Activated CD4-positive, alpha-beta T cell treated with anti-CD3 and anti-CD28 coated beads for 24 hours (primary cell): Measurements from ENCODE around the gene PXDN.
"Not testable (repeated sequence)": the region's sequence is repeated elsewhere in the genome, so short reads cannot be mapped to it uniquely, and the experiment has no call there.

Source experiments
- DNase-seq, 2 donors: peaks; one replicate each; pipeline ENCODE4 v3.0.0-alpha.2; 2020; ENCODE audit warnings: low read depth in 2 of 2

The PXDN gene

DNA sequence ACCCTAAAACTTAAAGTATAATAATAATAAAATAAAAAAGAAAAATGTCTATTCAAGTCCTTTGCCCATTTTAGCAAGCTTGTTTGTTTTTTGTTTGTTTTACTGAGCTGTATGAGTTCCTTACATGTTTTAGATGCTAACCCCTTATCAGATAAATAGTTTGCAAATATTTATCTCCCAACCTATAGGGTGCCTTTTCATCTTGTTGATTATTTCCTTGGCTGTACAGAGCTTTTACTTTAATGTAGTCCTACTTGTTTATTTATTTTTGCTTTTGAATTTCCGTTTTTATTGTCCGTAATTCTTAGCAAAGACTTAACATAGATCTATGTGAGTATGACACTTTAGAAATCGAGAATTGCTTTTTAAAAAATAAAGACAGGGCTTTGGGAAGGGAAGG, 17.8 kb downstream of the PXDN start:
- no peak for DNase-seq

GRCh38 chr2:1724351-1724750, 20.0 kb downstream of the PXDN start:
- not testable (repeated sequence) for DNase-seq

- no peak for DNase-seq
These were observed 20.8 kb downstream of the PXDN start for GRCh38 chr2:1723397-1724042.

GRCh38 chr2:1722692-1723091, 21.6 kb downstream of the PXDN start:
- no peak for DNase-seq

- no peak for DNase-seq
These were observed 22.3 kb downstream of the PXDN start for GRCh38 chr2:1721706-1722646.

DNA sequence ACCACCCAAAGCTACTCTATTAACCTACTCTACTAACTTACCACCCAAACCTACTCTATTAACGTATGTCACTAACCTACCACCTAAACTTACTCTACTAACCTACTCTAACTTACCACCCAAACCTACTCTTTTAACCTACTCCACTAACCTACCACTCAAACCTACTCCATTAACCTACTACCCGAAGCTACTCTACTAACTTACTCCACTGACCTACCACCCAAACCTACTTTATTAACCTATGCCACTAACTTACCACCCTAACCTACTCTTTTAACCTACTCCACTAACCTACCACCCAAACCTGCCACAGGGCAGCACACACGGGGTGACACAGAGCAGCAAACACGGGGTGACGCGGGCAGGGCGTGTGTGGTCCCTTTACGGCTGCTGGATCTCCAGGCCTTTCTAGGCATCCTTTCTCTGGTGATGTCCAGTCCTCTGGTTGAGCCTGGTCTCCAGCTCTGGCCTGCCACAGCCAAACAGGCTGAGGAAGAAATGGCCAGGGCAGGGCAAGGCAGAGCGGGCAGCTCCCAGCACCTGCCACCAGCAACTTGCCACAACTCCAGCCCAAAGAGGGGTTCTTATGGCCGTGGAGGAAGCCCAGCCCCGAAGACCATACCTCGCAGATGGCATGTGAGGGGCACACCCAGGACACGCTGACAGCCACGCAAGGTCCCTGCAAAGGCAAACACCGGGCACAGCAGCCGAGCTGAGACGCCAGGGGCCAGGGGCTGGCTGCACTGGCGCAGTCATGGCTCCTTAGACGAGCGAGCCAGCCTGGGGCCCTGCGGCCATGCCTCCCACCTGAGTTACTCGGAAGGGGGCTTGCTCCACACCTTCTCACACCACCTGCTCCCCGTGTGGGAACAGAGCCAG, 25.7 kb downstream of the PXDN start:
- no peak for DNase-seq

- no peak for DNase-seq
These were observed 27.2 kb downstream of the PXDN start for GRCh38 chr2:1717113-1717512.

- no peak for DNase-seq
These were observed 27.9 kb downstream of the PXDN start for GRCh38 chr2:1716441-1716840.

DNA sequence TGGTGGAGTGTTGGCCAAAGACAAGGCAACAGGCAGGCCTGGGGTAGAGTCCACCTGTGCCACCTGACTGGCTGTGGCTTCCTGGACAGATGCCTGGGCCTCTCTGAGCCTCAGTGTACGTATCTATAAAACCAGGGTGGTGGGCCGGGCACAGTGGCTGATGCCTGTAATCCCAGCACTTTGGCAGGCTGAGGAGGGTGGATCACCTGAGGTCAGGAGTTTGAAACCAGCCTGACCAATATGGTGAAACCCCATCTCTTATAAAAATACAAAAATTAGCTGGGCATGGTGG, 28.4 kb downstream of the PXDN start:
- DNase-seq: not testable (repeated sequence)

DNA sequence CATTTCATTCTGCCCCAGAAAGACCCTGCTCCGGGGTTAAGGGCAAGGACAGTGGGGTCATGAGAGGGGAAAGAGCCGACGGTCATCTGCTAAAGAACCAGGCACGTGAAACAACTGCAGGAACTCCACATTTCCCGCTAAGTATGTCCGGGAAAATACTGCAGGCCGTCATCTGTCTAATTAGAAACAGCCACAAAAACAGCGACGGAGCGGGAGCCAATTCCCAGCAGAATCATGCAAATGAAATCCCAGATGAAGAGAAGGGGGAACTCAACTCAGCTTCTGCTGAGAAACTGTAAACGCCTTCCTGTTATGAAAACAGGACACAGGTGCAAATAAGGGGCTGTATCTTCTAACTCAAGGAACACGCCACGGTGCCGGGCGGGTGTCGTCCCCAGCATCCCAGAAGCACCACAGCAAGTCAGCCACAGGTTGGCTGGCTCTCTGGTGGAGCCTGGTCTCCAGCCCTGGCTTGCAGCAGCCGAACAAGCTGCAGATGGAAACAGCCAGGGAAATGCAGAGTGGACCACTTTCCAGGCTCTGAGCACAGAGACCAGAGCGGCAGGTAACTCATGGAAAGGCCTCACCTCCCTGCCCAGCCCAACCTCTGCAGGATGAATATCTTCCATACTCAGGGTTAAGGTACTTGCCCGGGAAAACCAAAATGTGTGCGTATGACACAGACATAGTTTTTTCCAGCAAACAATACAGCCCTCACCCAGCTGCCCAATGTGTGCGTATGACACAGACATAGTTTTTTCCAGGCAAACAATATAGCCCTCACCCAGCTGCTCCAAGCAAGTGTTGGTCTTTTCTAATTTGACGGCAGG, 28.9 kb downstream of the PXDN start:
- no peak for DNase-seq

DNA sequence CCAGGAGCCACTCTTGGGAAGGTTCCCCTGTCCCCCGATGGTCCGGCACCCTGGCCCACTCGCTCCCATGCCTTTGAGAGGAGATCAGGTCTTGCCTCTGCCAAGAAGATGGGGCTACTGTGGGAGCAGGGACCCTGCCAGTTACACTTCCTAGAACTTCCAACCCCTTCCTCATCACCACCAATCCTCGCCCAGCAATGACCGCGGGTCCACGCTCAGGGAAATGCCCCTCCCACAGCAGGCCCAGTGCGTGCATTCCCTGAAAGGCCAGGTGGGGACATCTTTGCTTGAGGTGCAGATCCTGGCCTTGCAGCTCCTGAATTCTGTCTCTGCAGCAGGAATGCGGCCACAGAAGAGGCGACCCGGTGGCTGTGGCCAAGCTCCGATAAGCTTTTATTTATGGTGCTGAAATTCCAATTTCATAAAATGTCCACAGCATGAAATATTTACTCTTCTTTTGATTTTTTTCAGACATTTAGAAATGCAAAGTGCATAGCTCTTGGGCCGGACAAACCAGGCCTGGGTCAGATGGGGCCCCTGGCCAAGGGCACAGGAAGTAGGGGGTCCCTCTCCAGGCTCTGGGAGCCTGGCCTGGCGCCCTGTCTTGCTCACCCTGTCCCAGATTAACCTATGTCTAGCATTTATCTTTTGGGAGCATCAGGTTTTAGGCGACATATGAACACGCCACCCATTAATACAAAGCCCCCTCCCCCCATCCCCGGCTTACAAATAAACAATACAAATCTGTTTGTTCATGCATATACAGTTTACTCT, 29.8 kb downstream of the PXDN start:
- DNase-seq: no peak

- DNase-seq: no peak
These were observed 30.5 kb downstream of the PXDN start for GRCh38 chr2:1713839-1714236.

GRCh38 chr2:1713142-1713838, 31.0 kb downstream of the PXDN start:
- no peak for DNase-seq

DNA sequence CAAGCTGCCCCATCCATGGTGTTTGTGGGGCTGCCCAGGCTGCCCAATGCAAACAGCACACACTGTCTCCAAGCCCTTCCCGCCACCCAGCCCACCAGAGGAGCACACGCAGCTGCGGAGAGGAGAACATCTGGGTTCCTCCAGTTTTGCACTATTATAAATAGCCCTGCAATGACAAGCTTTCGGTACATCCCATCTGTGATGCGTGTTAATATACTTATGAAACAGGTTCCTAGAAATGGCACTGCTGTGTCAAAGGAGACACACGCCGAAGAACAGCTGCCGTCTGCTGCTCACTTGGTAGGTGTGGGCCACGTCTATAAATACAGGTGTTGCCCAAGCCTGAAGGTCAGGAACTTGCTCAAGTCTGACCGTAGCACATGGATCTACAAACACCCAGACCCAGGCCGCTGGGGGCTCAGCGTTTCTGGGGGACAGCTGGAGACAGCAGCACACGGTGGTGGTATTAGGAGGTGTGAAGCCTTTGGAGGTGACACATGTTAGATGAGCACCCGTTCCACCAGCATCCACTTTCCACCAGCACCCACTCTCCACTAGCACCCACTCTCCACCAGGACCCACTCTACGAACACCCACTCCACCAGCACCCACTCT, 34.3 kb downstream of the PXDN start:
- no peak for DNase-seq

GRCh38 chr2:1709335-1709605, 35.0 kb downstream of the PXDN start:
- no peak for DNase-seq

GRCh38 chr2:1708476-1709334, 35.6 kb downstream of the PXDN start:
- DNase-seq: no peak

DNA sequence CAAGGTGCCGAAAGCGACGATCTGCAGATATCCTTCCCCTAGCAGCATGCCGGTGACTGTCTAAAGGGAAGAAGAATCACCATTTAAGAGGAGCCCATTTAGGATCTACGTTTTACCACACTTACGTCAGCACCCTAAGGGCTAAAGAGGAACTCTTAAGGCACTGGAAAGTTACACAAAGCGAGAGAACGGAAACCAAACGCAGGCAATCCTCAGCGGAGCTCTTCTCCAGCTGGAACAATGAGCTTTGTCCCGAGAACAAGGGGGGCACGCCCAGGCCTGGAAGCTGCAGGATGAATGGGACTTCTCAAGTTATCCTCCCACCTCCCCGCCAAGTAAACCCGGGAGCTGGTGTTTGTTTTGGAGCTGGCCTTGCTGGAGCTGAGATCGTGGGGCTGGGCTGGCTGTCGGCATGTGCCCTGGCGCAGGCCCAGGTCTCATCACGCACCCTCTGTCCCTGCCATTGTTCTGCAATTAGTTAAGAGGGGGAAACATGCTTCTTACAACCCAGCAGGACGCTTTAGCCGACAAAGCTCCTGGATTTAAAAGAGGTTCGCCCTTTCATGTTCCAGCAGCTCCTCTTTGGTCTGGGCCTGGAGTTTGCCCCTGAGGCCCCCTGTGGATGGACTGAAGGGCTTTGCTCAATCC, 36.4 kb downstream of the PXDN start:
- no peak for DNase-seq

DNA sequence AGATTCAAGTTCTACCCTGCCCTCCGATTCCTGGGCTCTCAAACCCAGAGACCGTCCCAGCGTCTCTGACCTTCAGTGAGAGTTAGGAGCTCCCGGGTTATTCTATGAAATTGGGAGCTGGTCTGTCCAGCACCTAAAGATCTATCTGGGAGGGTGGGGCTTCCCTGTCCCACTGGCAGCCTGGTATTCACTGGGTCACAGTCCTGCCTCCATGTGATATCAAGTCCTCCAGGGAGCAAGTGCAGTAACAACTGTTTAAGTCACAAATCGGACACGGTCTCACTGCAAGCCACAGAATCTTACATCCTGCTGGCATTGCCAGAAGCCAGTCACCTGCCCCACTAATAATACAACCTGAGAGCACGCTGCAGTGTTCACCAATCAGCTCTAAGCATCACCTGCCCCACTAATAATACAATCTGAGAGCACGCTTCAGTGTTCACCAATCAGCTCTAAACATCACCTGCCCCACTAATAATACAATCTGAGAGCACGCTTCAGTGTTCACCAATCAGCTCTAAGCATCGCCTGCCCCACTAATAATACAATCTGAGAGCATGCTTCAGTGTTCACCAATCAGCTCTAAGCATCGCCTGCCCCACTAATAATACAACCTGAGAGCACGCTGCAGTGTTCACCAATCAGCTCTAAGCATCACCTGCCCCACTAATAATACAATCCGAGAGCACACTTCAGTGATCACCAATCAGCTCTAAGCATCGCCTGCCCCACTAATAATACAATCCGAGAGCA, 38.0 kb downstream of the PXDN start:
- DNase-seq: not testable (repeated sequence)
